Mesenchymal stem cell (in vitro differentiated cells and primary cell): Measurements from ENCODE around the gene LPP.
A peak's percentile ranks its signal among the peaks of the same experiment; 100 is the strongest.

Experiments
- DNase-seq: peaks from one replicate; pipeline ENCODE4 v3.0.0-alpha.2; 2013
- H2AFZ ChIP-seq: one replicate; pipeline ENCODE4 v1.6.1; 2013; ENCODE audit warnings: low read depth, mild to moderate bottlenecking, control low read depth, inconsistent platforms, low read length, moderate library complexity
- H2AK5ac ChIP-seq: 2 replicates; pipeline ENCODE4 v1.6.1; 2013; ENCODE audit warnings: low read length, moderate library complexity, mild to moderate bottlenecking, inconsistent platforms; ENCODE audit not compliant: severe bottlenecking
- H2BK120ac ChIP-seq: one replicate; pipeline ENCODE4 v1.6.1; 2013; ENCODE audit warnings: low read depth, mild to moderate bottlenecking, inconsistent platforms, low read length, moderate library complexity
- H2BK12ac ChIP-seq, 2 experiments: one replicate each; pipeline ENCODE4 v1.6.1; 2013; ENCODE audit warnings: inconsistent platforms in 2 of 2, low read length in 2 of 2, mild to moderate bottlenecking in 2 of 2, moderate library complexity in 2 of 2, control low read depth in 1 of 2
- H2BK15ac ChIP-seq: one replicate; pipeline ENCODE4 v1.6.1; 2013; ENCODE audit warnings: mild to moderate bottlenecking, low read depth, inconsistent platforms; ENCODE audit not compliant: poor library complexity, severe bottlenecking
- H2BK5ac ChIP-seq: 2 replicates; pipeline ENCODE4 v1.6.1; 2013; ENCODE audit warnings: low read depth, mild to moderate bottlenecking, low read length, control low read depth, inconsistent platforms; ENCODE audit not compliant: poor library complexity, severe bottlenecking
- H3K14ac ChIP-seq, 2 experiments: one replicate each; pipeline ENCODE4 v1.6.1; 2013; ENCODE audit warnings: inconsistent platforms in 2 of 2, low read length in 2 of 2, control low read depth in 1 of 2, mild to moderate bottlenecking in 1 of 2, moderate library complexity in 1 of 2
- H3K18ac ChIP-seq, 2 experiments: one replicate each; pipeline ENCODE4 v1.6.1; 2013; ENCODE audit warnings: inconsistent platforms in 2 of 2, low read length in 2 of 2, control low read depth in 1 of 2, low read depth in 1 of 2, mild to moderate bottlenecking in 1 of 2
- H3K23ac ChIP-seq, 2 experiments: one replicate each; pipeline ENCODE4 v1.6.1; 2013; ENCODE audit warnings: inconsistent platforms in 2 of 2, low read length in 2 of 2, mild to moderate bottlenecking in 2 of 2, moderate library complexity in 2 of 2, control low read depth in 1 of 2
- H3K27ac ChIP-seq: 2 replicates; pipeline ENCODE4 v1.5.1; 2013; ENCODE audit warnings: mild to moderate bottlenecking, moderate library complexity, low read length, control low read depth, inconsistent platforms; ENCODE audit not compliant: poor library complexity, severe bottlenecking
- H3K27me3 ChIP-seq, 2 experiments: 2 replicates each; pipeline versions ENCODE4 v1.6.1 to v1.7.0; 2013; ENCODE audit warnings: low read length in 2 of 2, mild to moderate bottlenecking in 2 of 2, moderate library complexity in 2 of 2, control low read depth in 1 of 2, inconsistent platforms in 1 of 2; ENCODE audit not compliant: control insufficient read depth in 1 of 2, insufficient read depth in 1 of 2
- H3K36me3 ChIP-seq, 2 experiments: 2 replicates each; pipeline versions ENCODE4 v1.6.1 to v1.7.0; 2013; ENCODE audit warnings: low read length in 2 of 2, control low read depth in 1 of 2, inconsistent platforms in 1 of 2, low read depth in 1 of 2, mild to moderate bottlenecking in 1 of 2; ENCODE audit not compliant: insufficient read depth in 2 of 2, control insufficient read depth in 1 of 2
- H3K4ac ChIP-seq, 2 experiments: one replicate each; pipeline ENCODE4 v1.6.1; 2013; ENCODE audit warnings: inconsistent platforms in 2 of 2, low read length in 2 of 2, mild to moderate bottlenecking in 2 of 2, moderate library complexity in 2 of 2, control low read depth in 1 of 2, low read depth in 1 of 2
- H3K4me1 ChIP-seq: 2 replicates; pipeline ENCODE4 v1.6.1; 2013; ENCODE audit warnings: low read depth, low read length, control low read depth; ENCODE audit not compliant: control insufficient read depth, insufficient read depth
- H3K4me2 ChIP-seq: 2 replicates; pipeline ENCODE4 v1.6.1; 2013; ENCODE audit warnings: low read length, mild to moderate bottlenecking, inconsistent platforms; ENCODE audit not compliant: poor library complexity, severe bottlenecking
- H3K4me3 ChIP-seq, 2 experiments: 2 replicates each; pipeline versions ENCODE4 v1.5.1 to v1.7.0; 2013; ENCODE audit warnings: low read length in 2 of 2, mild to moderate bottlenecking in 2 of 2, control low read depth in 1 of 2, low read depth in 1 of 2; ENCODE audit not compliant: insufficient read depth in 1 of 2
- H3K79me1 ChIP-seq: replicated peaks from 2 replicates; pipeline ENCODE4 v1.6.1; 2013; ENCODE audit warnings: mild to moderate bottlenecking, control low read depth, low read length, inconsistent platforms; ENCODE audit not compliant: poor library complexity, severe bottlenecking
- H3K9ac ChIP-seq: 2 replicates; pipeline ENCODE4 v1.7.0; 2013; ENCODE audit warnings: mild to moderate bottlenecking, low read length, moderate library complexity
- H3K9me3 ChIP-seq: 2 replicates; pipeline ENCODE4 v1.7.0; 2013; ENCODE audit warnings: mild to moderate bottlenecking, low read length; ENCODE audit not compliant: control insufficient read depth
- H4K8ac ChIP-seq: one replicate; pipeline ENCODE4 v1.6.1; 2013; ENCODE audit warnings: inconsistent platforms, mild to moderate bottlenecking, low read length, moderate library complexity
- H4K91ac ChIP-seq: one replicate; pipeline ENCODE4 v1.6.1; 2013; ENCODE audit warnings: mild to moderate bottlenecking, low read length, inconsistent platforms
- WGBS: methylation state at CpG from one replicate; pipeline ENCODE4 v1.1.7; 2013; ENCODE audit warnings: mixed read lengths; 5-methylcytosine and 5-hydroxymethylcytosine counted together

The LPP gene

DNA sequence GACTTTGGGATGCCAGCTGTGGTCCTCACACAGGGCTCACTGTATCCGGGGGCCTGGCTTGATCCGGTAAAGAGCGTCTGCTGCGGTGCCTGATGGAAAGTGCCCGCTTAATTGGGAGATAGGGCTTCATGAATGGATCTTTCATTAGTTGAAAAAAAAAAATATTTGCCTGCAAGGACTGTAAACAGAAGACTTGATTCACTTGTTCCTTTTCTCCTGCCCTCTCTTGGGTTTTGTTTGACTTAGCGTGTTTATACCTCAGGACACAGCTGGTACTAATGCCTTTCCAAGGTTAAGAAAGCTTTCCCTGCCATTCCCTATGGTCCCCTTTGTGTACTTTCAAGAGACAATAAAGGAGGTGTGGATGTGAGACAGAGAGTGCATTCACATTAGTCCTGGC lies 493.3 kb downstream of the LPP start:
- Histone ChIP-seq H4K91ac (peak overlapping the region; percentile 44), H2BK5ac (no peak overlapping the region), H3K79me1 (peaks cover 18% of the 10 kb centered on the region), H3K27ac (no peak overlapping the region), H2BK120ac (no peak overlapping the region), H3K4me3 (no peak overlapping the region), H3K4me1 (no peaks in the 10 kb centered on the region), H2BK12ac (peak overlapping the region in 1 of 2 experiments; percentile 61), H2BK15ac (no peak overlapping the region), H3K9ac (no peak overlapping the region), H2AK5ac (no peak overlapping the region), H3K23ac (no peak overlapping the region), H3K9me3 (no peaks in the 10 kb centered on the region), H4K8ac (peak overlapping the region; percentile 79), H3K27me3 (no peaks in the 10 kb centered on the region), H3K14ac (no peak overlapping the region), H3K4me2 (no peak overlapping the region), H3K18ac (no peak overlapping the region), H2AFZ (no peak overlapping the region), H3K36me3 (no peaks in the 10 kb centered on the region), H3K4ac (no peak overlapping the region)
- DNase-seq = no peak
- 97% methylated on average over 5 of the region's 6 CpGs for WGBS

DNA sequence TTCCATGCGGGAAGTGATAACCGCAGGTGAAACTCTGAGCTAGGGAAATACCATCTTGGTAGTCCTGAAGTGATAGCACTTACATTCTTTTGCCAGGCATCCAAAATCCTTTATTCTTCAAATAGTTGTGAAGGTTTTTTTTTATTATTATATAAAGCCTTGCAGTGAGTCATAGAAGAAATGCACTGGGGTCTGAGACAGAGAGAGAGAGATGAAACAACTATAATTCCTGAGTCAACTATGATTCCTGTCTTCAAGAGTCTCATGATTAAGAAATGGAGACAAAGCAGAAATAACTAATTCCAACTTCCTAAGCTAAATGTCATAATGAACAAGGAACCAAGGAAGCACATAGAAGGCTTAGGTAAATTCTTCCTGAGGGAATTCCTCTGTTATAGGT lies 495.6 kb downstream of the LPP start:
- Histone ChIP-seq H2BK12ac (no peak overlapping the region), H3K4me3 (no peak overlapping the region), H3K27ac (no peak overlapping the region), H3K14ac (no peak overlapping the region), H2BK120ac (no peak overlapping the region), H3K9ac (peak overlapping the region; percentile 1), H3K27me3 (no peaks in the 10 kb centered on the region), H2AFZ (no peak overlapping the region), H3K4me1 (no peaks in the 10 kb centered on the region), H3K23ac (no peak overlapping the region), H2AK5ac (no peak overlapping the region), H3K18ac (no peak overlapping the region), H3K36me3 (no peaks in the 10 kb centered on the region), H2BK5ac (no peak overlapping the region), H4K8ac (no peak overlapping the region), H3K9me3 (no peaks in the 10 kb centered on the region), H4K91ac (no peak overlapping the region), H3K4ac (no peak overlapping the region), H2BK15ac (no peak overlapping the region), H3K4me2 (no peak overlapping the region), H3K79me1 (peaks cover 24% of the 10 kb centered on the region)
- 100% methylated on average over 2 of the region's 2 CpGs for WGBS
- DNase-seq = no peak

DNA sequence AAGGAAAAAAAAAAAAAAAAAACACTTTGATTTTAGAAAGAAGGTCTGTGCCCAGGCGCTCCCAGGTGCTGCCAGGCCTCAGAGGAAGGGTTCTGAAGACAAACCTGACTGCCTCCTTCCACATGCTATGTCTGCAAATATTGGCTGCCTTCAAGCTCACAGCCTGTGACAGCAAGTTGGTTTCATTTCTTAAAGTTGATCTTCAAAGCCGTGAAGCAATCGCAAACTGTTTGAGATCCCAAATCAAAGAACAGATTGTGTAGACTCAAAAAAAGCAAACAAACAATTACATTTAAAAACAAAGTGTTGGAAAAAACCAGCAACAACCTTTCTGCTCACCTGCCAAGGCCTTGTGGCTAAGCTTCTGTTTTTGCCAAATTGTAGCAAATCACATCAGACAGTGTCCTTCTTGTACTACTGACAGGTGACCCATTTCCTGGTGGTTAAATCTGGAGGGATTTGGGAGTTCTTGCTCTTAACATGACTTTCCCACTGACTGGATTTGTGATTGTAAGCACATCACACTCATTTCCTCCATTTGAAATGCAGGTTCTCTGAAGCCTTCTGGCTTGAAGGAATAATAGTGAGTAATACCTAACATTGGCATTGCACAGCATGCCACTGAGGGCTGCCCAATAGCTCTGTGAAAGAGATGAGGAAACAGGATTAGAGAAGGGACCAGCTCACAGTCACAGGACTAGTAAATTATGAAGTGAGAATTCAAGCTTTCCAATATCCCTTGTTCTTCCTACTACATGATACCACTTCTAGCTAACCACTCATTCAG lies 502.4 kb downstream of the LPP start:
- no peaks in the 10 kb centered on the region for H3K9me3 ChIP-seq
- WGBS = 100% methylated on average over 3 of the region's 3 CpGs
- H2BK15ac ChIP-seq = no peak overlapping the region
- no peak overlapping the region for H4K91ac ChIP-seq
- no peak overlapping the region for H3K4ac ChIP-seq
- peak; percentile 74 for DNase-seq
- H3K18ac ChIP-seq = no peak overlapping the region
- no peak overlapping the region for H3K4me3 ChIP-seq
- H3K27ac ChIP-seq = no peak overlapping the region
- H2BK12ac ChIP-seq = no peak overlapping the region
- H3K27me3 ChIP-seq = no peaks in the 10 kb centered on the region
- H3K9ac ChIP-seq = peak overlapping the region; percentile 58
- H3K79me1 ChIP-seq = peaks cover 12% of the 10 kb centered on the region
- no peak overlapping the region for H3K4me2 ChIP-seq
- H2BK120ac ChIP-seq = no peak overlapping the region
- H2AK5ac ChIP-seq = no peak overlapping the region
- no peak overlapping the region for H3K14ac ChIP-seq
- H2BK5ac ChIP-seq = no peak overlapping the region
- no peaks in the 10 kb centered on the region for H3K4me1 ChIP-seq
- H2AFZ ChIP-seq = no peak overlapping the region
- no peaks in the 10 kb centered on the region for H3K36me3 ChIP-seq
- H4K8ac ChIP-seq = no peak overlapping the region
- H3K23ac ChIP-seq = no peak overlapping the region

DNA sequence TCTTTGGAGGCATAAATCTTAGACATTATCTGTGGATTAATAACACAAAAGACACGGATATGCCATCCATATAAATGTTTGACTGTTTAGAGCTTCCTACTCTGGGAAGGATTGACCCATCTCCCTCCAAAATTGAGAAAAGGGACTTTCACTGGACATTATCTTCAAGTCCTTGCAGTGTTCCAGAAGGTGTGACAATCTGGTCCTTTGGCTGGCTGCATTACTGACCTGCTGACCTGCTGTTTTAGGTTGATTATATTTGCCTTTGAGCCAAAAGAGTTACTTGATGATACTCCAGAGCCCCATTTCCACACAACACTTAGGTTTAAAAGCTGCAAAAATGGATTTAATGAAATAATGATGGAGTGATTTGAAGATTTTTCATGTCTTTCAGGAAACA lies 504.6 kb downstream of the LPP start:
- H2BK5ac ChIP-seq = no peak overlapping the region
- no peak overlapping the region for H3K4me2 ChIP-seq
- no peaks in the 10 kb centered on the region for H3K4me1 ChIP-seq
- H3K14ac ChIP-seq = no peak overlapping the region
- peaks cover 15% of the 10 kb centered on the region for H3K79me1 ChIP-seq
- no peak for DNase-seq
- no peak overlapping the region for H4K8ac ChIP-seq
- 100% methylated on average over 1 of the region's 1 CpG for WGBS
- H2AK5ac ChIP-seq = no peak overlapping the region
- no peak overlapping the region for H3K9ac ChIP-seq
- no peaks in the 10 kb centered on the region for H3K27me3 ChIP-seq
- H3K18ac ChIP-seq = no peak overlapping the region
- no peak overlapping the region for H2BK12ac ChIP-seq
- no peak overlapping the region for H4K91ac ChIP-seq
- no peak overlapping the region for H2BK15ac ChIP-seq
- no peaks in the 10 kb centered on the region for H3K36me3 ChIP-seq
- no peak overlapping the region for H3K4me3 ChIP-seq
- no peak overlapping the region for H3K23ac ChIP-seq
- H3K4ac ChIP-seq = no peak overlapping the region
- no peak overlapping the region for H3K27ac ChIP-seq
- no peak overlapping the region for H2BK120ac ChIP-seq
- H2AFZ ChIP-seq = no peak overlapping the region
- no peaks in the 10 kb centered on the region for H3K9me3 ChIP-seq
